Measurements from ENCODE around the gene RBFOX1.

DNA sequence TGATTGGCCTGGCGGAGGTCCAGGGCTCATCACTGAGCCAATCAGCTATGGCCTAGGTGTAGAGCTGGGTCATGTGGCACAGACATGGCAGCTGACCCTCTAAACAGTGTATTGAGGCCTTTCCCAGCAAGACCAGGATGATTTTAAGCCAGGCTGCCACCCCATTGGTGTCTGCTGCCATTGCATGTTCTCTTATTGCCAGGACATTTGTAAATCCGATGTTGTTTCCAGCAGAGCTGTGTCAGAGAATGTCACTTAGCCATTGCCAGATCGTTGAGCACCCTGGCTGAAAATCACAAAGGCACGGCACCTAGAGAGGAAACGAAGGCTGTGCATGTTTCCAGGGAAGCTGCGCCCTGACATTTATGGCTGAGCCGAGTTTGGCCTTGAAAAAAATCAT lies 33.4 kb downstream of the RBFOX1 start:
- TF ChIP-seq, protein P1, sequence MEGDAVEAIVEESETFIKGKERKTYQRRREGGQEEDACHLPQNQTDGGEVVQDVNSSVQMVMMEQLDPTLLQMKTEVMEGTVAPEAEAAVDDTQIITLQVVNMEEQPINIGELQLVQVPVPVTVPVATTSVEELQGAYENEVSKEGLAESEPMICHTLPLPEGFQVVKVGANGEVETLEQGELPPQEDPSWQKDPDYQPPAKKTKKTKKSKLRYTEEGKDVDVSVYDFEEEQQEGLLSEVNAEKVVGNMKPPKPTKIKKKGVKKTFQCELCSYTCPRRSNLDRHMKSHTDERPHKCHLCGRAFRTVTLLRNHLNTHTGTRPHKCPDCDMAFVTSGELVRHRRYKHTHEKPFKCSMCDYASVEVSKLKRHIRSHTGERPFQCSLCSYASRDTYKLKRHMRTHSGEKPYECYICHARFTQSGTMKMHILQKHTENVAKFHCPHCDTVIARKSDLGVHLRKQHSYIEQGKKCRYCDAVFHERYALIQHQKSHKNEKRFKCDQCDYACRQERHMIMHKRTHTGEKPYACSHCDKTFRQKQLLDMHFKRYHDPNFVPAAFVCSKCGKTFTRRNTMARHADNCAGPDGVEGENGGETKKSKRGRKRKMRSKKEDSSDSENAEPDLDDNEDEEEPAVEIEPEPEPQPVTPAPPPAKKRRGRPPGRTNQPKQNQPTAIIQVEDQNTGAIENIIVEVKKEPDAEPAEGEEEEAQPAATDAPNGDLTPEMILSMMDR (IDR thresholded peaks at IDR 0.05), result no peak
- TF ChIP-seq POLR2A (IDR thresholded peaks at IDR 0.05), result no peak

Measured in ovary (tissue), 3 donors.